NCI-H2196 (cell line): ENCODE data around the gene MACF1.

Experiments
- DNase-seq: peaks from one replicate; lab custom pipeline; 2025; ENCODE audit not compliant: unreplicated experiment; lab: John Stamatoyannopoulos, UW

The MACF1 gene

GRCh38 chr1:39386997-39387396, 182.5 kb downstream of the MACF1 start:
- no peak for DNase-seq

GRCh38 chr1:39387452-39387851, 183.0 kb downstream of the MACF1 start:
- DNase-seq, result peak; percentile 23

DNA sequence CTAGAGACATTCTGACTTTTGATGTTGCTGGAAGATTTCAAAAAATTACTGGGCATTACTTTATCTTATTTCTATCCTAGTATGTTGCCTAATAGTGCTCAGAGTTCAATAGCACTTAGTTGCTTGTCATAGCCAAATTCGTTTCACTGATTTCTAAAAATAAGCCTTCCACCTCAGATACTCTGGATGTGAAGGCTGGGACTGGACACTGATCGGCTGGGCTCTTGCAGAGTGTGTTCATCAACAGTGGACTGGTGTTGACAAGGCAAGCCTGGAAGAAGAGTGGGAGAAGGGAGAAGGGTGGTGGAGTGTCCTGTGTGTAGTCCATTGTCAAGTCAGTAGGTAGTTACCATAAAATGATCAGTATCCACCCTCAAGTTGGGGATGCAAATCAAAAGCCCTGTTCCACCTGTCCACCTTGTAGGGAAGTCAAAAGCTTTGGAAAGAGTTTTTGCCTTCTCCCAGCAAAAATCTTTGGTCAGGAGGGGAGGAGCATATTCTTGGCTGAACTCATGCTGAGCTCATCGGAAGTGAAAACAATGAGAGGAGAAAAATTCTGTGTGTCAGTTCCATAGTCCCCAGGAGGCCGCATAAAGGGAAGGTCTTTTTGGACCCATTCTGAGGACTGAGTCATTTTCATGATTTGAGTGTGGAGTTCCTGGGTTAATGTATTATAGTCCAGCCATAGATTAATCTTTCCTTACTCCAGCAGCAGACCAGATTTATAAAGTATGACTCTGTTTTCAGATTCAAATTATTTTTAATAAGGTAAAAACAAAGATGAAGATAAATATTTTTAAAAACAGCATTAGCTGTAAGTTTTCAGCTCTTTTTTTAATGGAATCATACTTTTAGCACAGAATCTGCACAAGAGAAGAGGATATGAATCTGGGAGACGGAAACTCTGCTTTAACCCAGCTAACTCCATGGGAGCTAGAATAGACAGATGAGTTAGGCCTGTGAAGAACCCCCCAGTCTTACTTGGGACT, 187.5 kb downstream of the MACF1 start:
- DNase-seq, result peak; percentile 61

- no peak for DNase-seq
These were observed 188.5 kb downstream of the MACF1 start for GRCh38 chr1:39392851-39393573.

GRCh38 chr1:39393645-39394044, 189.2 kb downstream of the MACF1 start:
- DNase-seq, result no peak

- no peak for DNase-seq
These were observed 189.6 kb downstream of the MACF1 start for GRCh38 chr1:39394059-39394458.

DNA sequence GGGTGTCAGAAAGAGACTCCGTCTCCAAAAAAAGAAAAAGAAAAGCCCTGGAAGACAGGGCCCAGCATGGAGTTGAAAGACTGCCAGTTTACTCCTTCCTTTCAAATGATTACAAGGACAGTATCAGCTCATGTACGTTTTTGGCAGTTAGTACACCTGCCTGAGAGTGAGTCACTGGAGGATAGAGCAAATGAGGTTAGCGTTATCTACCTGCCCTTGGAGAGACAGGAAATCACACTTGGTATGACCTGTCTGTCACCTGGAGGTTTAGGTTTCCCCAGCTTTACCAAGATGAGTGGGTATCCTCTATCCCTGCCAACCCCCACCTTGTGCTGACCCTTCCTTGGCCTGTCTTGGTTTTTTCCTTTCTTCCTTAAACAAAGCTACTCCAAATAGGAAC, 190.1 kb downstream of the MACF1 start:
- peak; percentile 90 for DNase-seq

- DNase-seq, result peak; percentile 68
These were observed 190.9 kb downstream of the MACF1 start for GRCh38 chr1:39395357-39395831.

DNA sequence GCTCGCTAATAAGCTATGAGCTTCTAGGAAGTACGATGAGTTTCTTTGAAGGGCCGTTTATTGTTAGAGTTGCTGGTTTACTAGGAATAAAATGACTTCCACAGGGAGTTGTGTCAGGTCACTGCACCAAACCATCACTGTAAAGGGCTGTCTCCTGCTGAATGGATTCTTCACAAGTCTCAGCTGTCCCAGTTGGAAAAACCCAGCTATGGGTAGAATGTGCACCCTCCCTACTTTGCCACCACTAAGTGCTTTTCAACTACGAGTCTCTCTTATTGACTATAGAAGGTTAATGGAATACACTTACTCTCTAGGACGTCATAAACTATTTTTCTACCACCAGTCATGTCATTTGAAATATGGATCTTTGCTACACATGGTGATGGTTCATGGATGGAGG, 192.2 kb downstream of the MACF1 start:
- no peak for DNase-seq

GRCh38 chr1:39397487-39397886, 193.0 kb downstream of the MACF1 start:
- no peak for DNase-seq

GRCh38 chr1:39398278-39399021, 194.0 kb downstream of the MACF1 start:
- no peak for DNase-seq

GRCh38 chr1:39401106-39401505, 196.6 kb downstream of the MACF1 start:
- DNase-seq, result no peak

- DNase-seq, result no peak
These were observed 200.4 kb downstream of the MACF1 start for GRCh38 chr1:39404876-39405275.

- no peak for DNase-seq
These were observed 200.9 kb downstream of the MACF1 start for GRCh38 chr1:39405358-39405757.

DNA sequence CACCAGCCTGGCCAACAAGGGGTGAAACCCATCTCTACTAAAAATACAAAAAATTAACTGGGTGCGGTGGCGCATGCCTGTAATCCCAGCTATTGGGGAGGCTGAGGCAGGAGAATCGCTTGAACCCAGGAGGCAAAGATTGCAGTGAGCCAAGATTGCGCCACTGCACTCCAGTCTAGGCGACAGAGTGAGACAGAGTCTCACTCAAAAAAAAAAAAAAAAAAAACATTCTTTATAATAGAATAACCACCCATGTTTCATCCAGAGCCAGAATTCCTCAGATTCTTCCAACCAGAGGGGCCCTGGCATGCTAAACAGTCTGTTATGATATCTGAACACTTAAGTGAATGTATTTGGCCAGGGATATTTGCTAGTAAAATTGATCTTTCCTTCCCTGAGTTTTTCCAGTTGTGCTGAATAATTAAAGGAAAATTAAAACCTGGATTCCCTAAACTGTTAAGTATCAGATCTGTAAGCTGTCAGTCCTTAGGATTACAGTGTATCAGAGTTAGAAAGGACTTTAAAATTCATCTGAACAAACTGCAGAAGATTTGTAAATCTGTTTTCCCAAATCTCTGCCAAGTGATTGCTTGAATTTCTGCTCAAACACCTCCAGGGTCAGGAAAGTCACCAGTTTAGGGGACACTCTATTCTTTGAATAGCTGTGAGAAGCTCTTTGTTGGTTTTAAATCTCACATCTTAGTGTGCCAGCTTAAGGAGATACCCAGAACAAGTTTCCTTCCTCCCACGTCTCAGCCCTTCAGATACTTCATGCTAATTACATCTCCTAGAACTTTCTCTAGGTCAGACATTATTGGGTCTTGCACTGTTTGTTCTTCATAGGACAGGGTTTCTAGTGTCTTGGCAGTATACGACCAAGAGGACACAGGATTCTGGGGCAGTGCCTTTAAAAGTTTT, 202.3 kb downstream of the MACF1 start:
- DNase-seq, result no peak

GRCh38 chr1:39407510-39407895, 203.0 kb downstream of the MACF1 start:
- no peak for DNase-seq

DNA sequence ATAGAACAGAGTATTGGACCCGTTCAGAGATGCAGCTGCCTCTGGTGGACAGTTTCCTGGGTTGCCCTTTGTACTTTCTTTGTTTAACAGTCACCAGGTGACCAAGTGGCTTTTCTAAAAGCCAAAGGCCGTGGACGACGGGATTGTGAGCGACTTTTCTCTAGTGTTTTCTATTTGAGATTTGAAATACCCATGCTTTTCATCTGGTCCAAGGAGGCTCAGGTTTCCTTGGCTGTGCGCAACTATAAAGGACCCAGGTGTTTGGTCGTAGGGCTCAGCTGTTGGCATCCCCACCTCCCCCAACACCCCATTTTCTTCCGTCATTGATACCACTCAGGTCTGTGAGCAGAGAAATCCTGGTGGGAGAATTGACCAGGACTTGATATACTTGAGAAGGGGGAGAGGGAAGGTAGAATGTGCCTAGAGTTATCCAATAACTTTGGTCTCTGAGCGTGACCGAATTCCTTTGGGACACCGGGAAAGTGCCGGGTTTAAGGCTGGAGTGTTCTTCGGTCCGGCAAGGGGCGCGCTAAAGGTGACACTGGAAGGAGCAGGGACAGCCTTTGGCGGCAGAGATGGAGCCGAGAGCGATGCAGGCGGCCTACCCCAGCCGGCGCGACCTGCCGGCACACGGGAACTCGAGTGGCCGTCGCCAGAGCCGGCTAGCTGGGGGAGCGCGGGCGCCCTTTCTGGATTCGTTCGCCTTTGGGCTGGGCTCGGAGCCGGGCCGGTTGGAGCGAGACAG, 203.6 kb downstream of the MACF1 start:
- no peak for DNase-seq

DNA sequence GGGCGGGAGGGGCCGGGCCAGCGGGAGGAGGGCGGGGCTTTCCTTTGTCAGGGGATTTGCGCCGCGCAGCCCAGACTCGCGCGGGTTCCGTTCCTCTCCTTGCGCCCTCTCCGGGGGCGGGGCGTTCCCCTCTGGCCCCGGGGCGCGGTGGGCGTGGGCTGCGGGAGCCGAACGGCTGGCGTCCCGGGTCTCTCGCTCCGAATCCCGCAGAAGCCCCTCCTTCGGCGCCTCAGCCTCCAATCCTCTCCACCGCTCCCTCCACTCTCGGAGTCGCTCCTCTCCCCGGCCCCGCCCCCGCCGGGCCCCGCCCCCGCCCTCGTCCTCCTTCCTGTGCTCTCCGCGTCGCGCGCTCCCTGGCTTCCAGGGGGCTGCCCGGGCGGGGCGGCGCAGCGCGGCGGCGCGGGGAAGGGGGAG, 204.2 kb downstream of the MACF1 start:
- peak; percentile 98 for DNase-seq

DNA sequence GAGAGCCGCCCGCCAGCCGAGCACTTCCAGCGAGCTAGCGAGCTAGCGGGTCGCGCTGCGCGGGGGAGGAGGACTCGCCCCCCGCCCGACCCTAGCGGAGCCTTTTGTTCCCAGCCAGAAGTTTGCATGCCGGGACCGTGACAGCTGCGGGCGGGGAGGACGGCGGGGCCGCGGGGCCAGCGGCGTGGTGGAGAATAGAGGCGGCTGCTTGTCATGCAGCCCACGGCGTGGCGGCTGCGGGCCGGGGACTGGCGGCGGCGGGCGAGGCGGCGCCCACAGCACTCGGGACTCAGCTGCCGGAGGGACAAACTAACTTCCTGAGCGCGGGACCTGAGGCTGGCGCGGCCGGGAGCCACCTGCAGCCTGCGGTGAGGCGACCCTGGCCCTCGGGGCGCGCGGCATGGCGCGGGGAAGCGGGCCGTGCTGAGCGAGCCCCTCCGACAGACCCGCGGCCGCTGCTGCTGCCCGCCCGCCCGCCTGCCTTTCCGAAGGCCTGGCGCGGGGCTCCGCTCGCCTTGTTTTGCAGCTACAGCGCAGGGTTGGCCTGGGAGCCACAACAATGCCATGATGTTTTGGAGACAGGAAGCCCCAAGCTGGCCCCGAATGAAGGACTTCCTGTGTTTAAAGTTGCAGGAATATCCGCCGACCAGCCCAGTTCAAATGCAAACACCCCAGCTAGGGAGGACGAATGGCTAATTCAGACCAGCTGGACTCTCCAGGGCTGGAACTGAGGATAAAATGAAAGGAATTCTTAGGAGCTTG, 204.7 kb downstream of the MACF1 start:
- peak; percentile 22 for DNase-seq
